ENCODE measurements around the gene PTPRU.

The PTPRU gene

GRCh38 chr1:29235955-29236711 lies at the start of gene PTPRU:
Gene PTPRU (plus strand): TSS chr1:29236522. CDS start chr1:29236645, 123 bp downstream.
- peak; percentile 48 for DNase-seq (ENCODE audit: low read depth, low spot score)

- no peak for DNase-seq (ENCODE audit: low read depth, low spot score)
Observed at GRCh38 chr1:29186707-29187106, 49.6 kb upstream of the PTPRU start.

- DNase-seq (ENCODE audit: low read depth, low spot score): no peak
Observed at GRCh38 chr1:29190718-29191117, 45.6 kb upstream of the PTPRU start.

GRCh38 chr1:29193879-29194455 lies 42.4 kb upstream of the PTPRU start:
- DNase-seq (ENCODE audit: low read depth, low spot score): no peak

GRCh38 chr1:29195881-29196291 lies 40.4 kb upstream of the PTPRU start:
- no peak for DNase-seq (ENCODE audit: low read depth, low spot score)

GRCh38 chr1:29196863-29197589 lies 39.3 kb upstream of the PTPRU start:
- DNase-seq (ENCODE audit: low read depth, low spot score): no peak

GRCh38 chr1:29197590-29197924 lies 38.8 kb upstream of the PTPRU start:
- DNase-seq (ENCODE audit: low read depth, low spot score): no peak

- no peak for DNase-seq (ENCODE audit: low read depth, low spot score)
Observed at GRCh38 chr1:29197993-29198392, 38.3 kb upstream of the PTPRU start.

GRCh38 chr1:29200906-29201594 lies 35.3 kb upstream of the PTPRU start:
- no peak for DNase-seq (ENCODE audit: low read depth, low spot score)

GRCh38 chr1:29201595-29202051 lies 34.7 kb upstream of the PTPRU start:
- DNase-seq (ENCODE audit: low read depth, low spot score): no peak

GRCh38 chr1:29202053-29202452 lies 34.3 kb upstream of the PTPRU start:
- DNase-seq (ENCODE audit: low read depth, low spot score): no peak

- DNase-seq (ENCODE audit: low read depth, low spot score): peak; percentile 87
Observed at GRCh38 chr1:29202584-29203340, 33.6 kb upstream of the PTPRU start.

GRCh38 chr1:29208442-29208841 lies 27.9 kb upstream of the PTPRU start:
- no peak for DNase-seq (ENCODE audit: low read depth, low spot score)

GRCh38 chr1:29209173-29209572 lies 27.1 kb upstream of the PTPRU start:
- no peak for DNase-seq (ENCODE audit: low read depth, low spot score)

- DNase-seq (ENCODE audit: low read depth, low spot score): no peak
Observed at GRCh38 chr1:29210278-29211085, 25.8 kb upstream of the PTPRU start.

GRCh38 chr1:29211086-29212030 lies 25.0 kb upstream of the PTPRU start:
- DNase-seq (ENCODE audit: low read depth, low spot score): no peak

GRCh38 chr1:29213055-29213454 lies 23.3 kb upstream of the PTPRU start:
- DNase-seq (ENCODE audit: low read depth, low spot score): no peak

GRCh38 chr1:29217633-29218032 lies 18.7 kb upstream of the PTPRU start:
- no peak for DNase-seq (ENCODE audit: low read depth, low spot score)

GRCh38 chr1:29218223-29218622 lies 18.1 kb upstream of the PTPRU start:
- DNase-seq (ENCODE audit: low read depth, low spot score): no peak
